ENCODE results near the gene F10. TPM values are rescaled to one million over a fixed set of nuclear protein-coding genes. Genes with fewer than 3 reads are reported as not detected.

Gene F10
- polyA plus RNA-seq, 1 experiment = 39.0 TPM

- CTCF ChIA-PET = no interaction called here
- DNase-seq (ENCODE audit: low read depth) = no peak
- TF ChIP-seq CTCF (IDR thresholded peaks at IDR 0.05; ENCODE audit: insufficient read depth, low read depth, low read length) = no peak
- no peaks in the 10 kb centered on the region for H3K36me3 ChIP-seq (ENCODE audit: control insufficient read depth, insufficient read depth, low read length)
- no peaks in the 10 kb centered on the region; the same call in 1 of the 2 replicates for H3K27me3 ChIP-seq (ENCODE audit: control insufficient read depth, insufficient read depth, low read length)
- POLR2A ChIA-PET = no interaction called here
- H3K4me3 ChIP-seq (ENCODE audit: low read depth, low read length) = no peak overlapping the region
Measured at GRCh38 chr13:113083402-113084061, 39.1 kb upstream of the F10 start.

- 0 out of 2 replicates have a peak, but pooled peaks have one; percentile 14 for TF ChIP-seq CTCF (IDR thresholded peaks at IDR 0.05; ENCODE audit: insufficient read depth, low read depth, low read length)
- DNase-seq (ENCODE audit: low read depth) = no peak
- no peak overlapping the region for H3K4me3 ChIP-seq (ENCODE audit: low read depth, low read length)
- ChIA-PET CTCF (no interaction called here), POLR2A (no interaction called here)
- no peaks in the 10 kb centered on the region; the same call in 1 of the 2 replicates for H3K27me3 ChIP-seq (ENCODE audit: control insufficient read depth, insufficient read depth, low read length)
- H3K36me3 ChIP-seq (ENCODE audit: control insufficient read depth, insufficient read depth, low read length) = no peaks in the 10 kb centered on the region
Measured at GRCh38 chr13:113084094-113084942, 38.3 kb upstream of the F10 start.

- DNase-seq (ENCODE audit: low read depth) = no peak
- POLR2A ChIA-PET = no interaction called here
- Histone ChIP-seq H3K4me3 (ENCODE audit: low read depth, low read length) (no peak overlapping the region), H3K27me3 (ENCODE audit: control insufficient read depth, insufficient read depth, low read length) (peaks cover 1% of the 10 kb centered on the region), H3K36me3 (ENCODE audit: control insufficient read depth, insufficient read depth, low read length) (no peaks in the 10 kb centered on the region)
- CTCF ChIA-PET = interaction anchor here (0.6 to 1.4 kb wide), 3 partner anchors 11 to 97 kb away, joined by 3 read pairs; no protein-coding TSS in a partner anchor
- TF ChIP-seq CTCF (IDR thresholded peaks at IDR 0.05; ENCODE audit: insufficient read depth, low read depth, low read length) = no peak
Measured at GRCh38 chr13:113084943-113085540, 37.6 kb upstream of the F10 start.

- DNase-seq (ENCODE audit: low read depth) = no peak
- CTCF ChIA-PET = interaction anchor here (0.9 to 1.4 kb wide), 2 partner anchors 11 to 16 kb away, joined by 3 read pairs; no protein-coding TSS in a partner anchor
- peaks cover 1% of the 10 kb centered on the region for H3K27me3 ChIP-seq (ENCODE audit: control insufficient read depth, insufficient read depth, low read length)
- TF ChIP-seq CTCF (IDR thresholded peaks at IDR 0.05; ENCODE audit: insufficient read depth, low read depth, low read length) = peak; percentile 24
- POLR2A ChIA-PET = no interaction called here
- H3K4me3 ChIP-seq (ENCODE audit: low read depth, low read length) = no peak overlapping the region
- H3K36me3 ChIP-seq (ENCODE audit: control insufficient read depth, insufficient read depth, low read length) = no peaks in the 10 kb centered on the region
Measured at GRCh38 chr13:113086031-113086750, 36.4 kb upstream of the F10 start.

All from BJ (cell line).